ENCODE results near the gene FADS3. TPM values are rescaled to one million over a fixed set of nuclear protein-coding genes. Genes with fewer than 3 reads are reported as not detected.
A peak's percentile ranks its signal among the peaks of the same experiment; 100 is the strongest.

The FADS3 gene
- total RNA-seq, 1 donor from 2014 or later: 117 TPM

GRCh38 chr11:61887839-61888494 is 3.4 kb downstream of the FADS3 start:
- H3K9me3 Mint-ChIP-seq (ENCODE audit: unreplicated experiment): no peaks in the 10 kb centered on the region
- DNase-seq (ENCODE audit: extremely low spot score, unreplicated experiment): peak; percentile 92
- H3K27me3 Mint-ChIP-seq (ENCODE audit: unreplicated experiment): no peaks in the 10 kb centered on the region
- H3K4me3 Mint-ChIP-seq (ENCODE audit: unreplicated experiment): peak overlapping the region; percentile 56
- peaks cover 54% of the 10 kb centered on the region for H3K4me1 Mint-ChIP-seq (ENCODE audit: unreplicated experiment)
- no peak for TF ChIP-seq CTCF (IDR thresholded peaks at IDR 0.05)
- H3K36me3 Mint-ChIP-seq (ENCODE audit: unreplicated experiment): peaks cover 4% of the 10 kb centered on the region
- H3K27ac Mint-ChIP-seq (ENCODE audit: unreplicated experiment): peak overlapping the region; percentile 88

GRCh38 chr11:61886643-61887042 is 4.7 kb downstream of the FADS3 start:
- Mint-ChIP-seq H3K36me3 (ENCODE audit: unreplicated experiment) (peaks cover 4% of the 10 kb centered on the region), H3K9me3 (ENCODE audit: unreplicated experiment) (no peaks in the 10 kb centered on the region), H3K4me3 (ENCODE audit: unreplicated experiment) (no peak overlapping the region), H3K27me3 (ENCODE audit: unreplicated experiment) (no peaks in the 10 kb centered on the region), H3K4me1 (ENCODE audit: unreplicated experiment) (peaks cover 60% of the 10 kb centered on the region), H3K27ac (ENCODE audit: unreplicated experiment) (no peak overlapping the region)
- no peak for DNase-seq (ENCODE audit: extremely low spot score, unreplicated experiment)
- no peak for TF ChIP-seq CTCF (IDR thresholded peaks at IDR 0.05)

- Mint-ChIP-seq H3K4me1 (ENCODE audit: unreplicated experiment) (peaks cover 66% of the 10 kb centered on the region), H3K4me3 (ENCODE audit: unreplicated experiment) (no peak overlapping the region), H3K27me3 (ENCODE audit: unreplicated experiment) (no peaks in the 10 kb centered on the region), H3K9me3 (ENCODE audit: unreplicated experiment) (no peaks in the 10 kb centered on the region), H3K36me3 (ENCODE audit: unreplicated experiment) (peaks cover 4% of the 10 kb centered on the region), H3K27ac (ENCODE audit: unreplicated experiment) (peak overlapping the region; percentile 50)
- TF ChIP-seq CTCF (IDR thresholded peaks at IDR 0.05): no peak
- no peak for DNase-seq (ENCODE audit: extremely low spot score, unreplicated experiment)
Observed at GRCh38 chr11:61885784-61886580, 5.4 kb downstream of the FADS3 start.

- no peak overlapping the region for H3K4me3 Mint-ChIP-seq (ENCODE audit: unreplicated experiment)
- no peak for DNase-seq (ENCODE audit: extremely low spot score, unreplicated experiment)
- no peak for TF ChIP-seq CTCF (IDR thresholded peaks at IDR 0.05)
- peaks cover 64% of the 10 kb centered on the region for H3K4me1 Mint-ChIP-seq (ENCODE audit: unreplicated experiment)
- no peaks in the 10 kb centered on the region for H3K9me3 Mint-ChIP-seq (ENCODE audit: unreplicated experiment)
- peak overlapping the region; percentile 50 for H3K27ac Mint-ChIP-seq (ENCODE audit: unreplicated experiment)
- peaks cover 4% of the 10 kb centered on the region for H3K36me3 Mint-ChIP-seq (ENCODE audit: unreplicated experiment)
- H3K27me3 Mint-ChIP-seq (ENCODE audit: unreplicated experiment): no peaks in the 10 kb centered on the region
Observed at GRCh38 chr11:61885166-61885778, 6.1 kb downstream of the FADS3 start.

GRCh38 chr11:61883947-61884346 is 7.4 kb downstream of the FADS3 start:
- Mint-ChIP-seq H3K27ac (ENCODE audit: unreplicated experiment) (no peak overlapping the region), H3K4me1 (ENCODE audit: unreplicated experiment) (peaks cover 61% of the 10 kb centered on the region), H3K4me3 (ENCODE audit: unreplicated experiment) (no peak overlapping the region), H3K9me3 (ENCODE audit: unreplicated experiment) (no peaks in the 10 kb centered on the region), H3K36me3 (ENCODE audit: unreplicated experiment) (peaks cover 4% of the 10 kb centered on the region), H3K27me3 (ENCODE audit: unreplicated experiment) (no peaks in the 10 kb centered on the region)
- TF ChIP-seq CTCF (IDR thresholded peaks at IDR 0.05): no peak
- DNase-seq (ENCODE audit: extremely low spot score, unreplicated experiment): no peak
